Metanephros (tissue), 1 donor: ENCODE results near the gene PCDHA10. TPM values are rescaled to one million over a fixed set of nuclear protein-coding genes. Genes with fewer than 3 reads are reported as not detected.

Experiments
- total RNA-seq: library from RNA; depleted of rRNA; stranded (reverse); fragments of >200 nt; gene quantifications from one replicate; pipeline ENCODE4 v1.2.3, GENCODE V29; 2014

PCDHA10 gene
- total RNA-seq, 1 donor from 2014 or later = 1.2 TPM

Other genes with a start within 250 kb of the PCDHA10 start
- 81.6 TPM for gene CD14, start 222.7 kb upstream of the PCDHA10 start, total RNA-seq
- gene TMCO6, start 216.4 kb upstream of the PCDHA10 start, total RNA-seq = 14.7 TPM
- gene NDUFA2, start 208.3 kb upstream of the PCDHA10 start, total RNA-seq = 77.5 TPM
- 74.9 TPM for gene IK, start 208.1 kb upstream of the PCDHA10 start, total RNA-seq
- 17.6 TPM for gene WDR55, start 191.0 kb upstream of the PCDHA10 start, total RNA-seq
- 0.76 TPM for gene DND1, start 182.3 kb upstream of the PCDHA10 start, total RNA-seq
- 37.0 TPM for gene HARS1, start 164.5 kb upstream of the PCDHA10 start, total RNA-seq
- gene HARS2, start 164.4 kb upstream of the PCDHA10 start, total RNA-seq = 31.9 TPM
- 26.0 TPM for gene ZMAT2, start 155.4 kb upstream of the PCDHA10 start, total RNA-seq
- 0.12 TPM for gene PCDHA1, start 69.8 kb upstream of the PCDHA10 start, total RNA-seq
- gene PCDHA2, start 61.0 kb upstream of the PCDHA10 start, total RNA-seq = 0.47 TPM
- 0.64 TPM for gene PCDHA3, start 54.8 kb upstream of the PCDHA10 start, total RNA-seq
- 1.8 TPM for gene PCDHA4, start 48.8 kb upstream of the PCDHA10 start, total RNA-seq
- gene PCDHA5, start 34.3 kb upstream of the PCDHA10 start, total RNA-seq = 0.41 TPM
- 0.88 TPM for gene PCDHA6, start 27.9 kb upstream of the PCDHA10 start, total RNA-seq
- gene PCDHA7, start 21.6 kb upstream of the PCDHA10 start, total RNA-seq = 0.58 TPM
- 0.41 TPM for gene PCDHA8, start 14.7 kb upstream of the PCDHA10 start, total RNA-seq
- 0.58 TPM for gene PCDHA9, start 7.5 kb upstream of the PCDHA10 start, total RNA-seq
- 0.82 TPM for gene PCDHA11, start 13.1 kb downstream of the PCDHA10 start, total RNA-seq
- gene PCDHA12, start 19.4 kb downstream of the PCDHA10 start, total RNA-seq = 0.35 TPM
- gene PCDHA13, start 26.2 kb downstream of the PCDHA10 start, total RNA-seq = 0.88 TPM
- gene PCDHAC1, start 70.4 kb downstream of the PCDHA10 start, total RNA-seq = 1.2 TPM
- 5.8 TPM for gene PCDHAC2, start 110.6 kb downstream of the PCDHA10 start, total RNA-seq
- gene PCDHB1, start 195.5 kb downstream of the PCDHA10 start, total RNA-seq = 0.18 TPM
- 6.2 TPM for gene PCDHB2, start 238.7 kb downstream of the PCDHA10 start, total RNA-seq
- gene PCDHB3, start 244.6 kb downstream of the PCDHA10 start, total RNA-seq = 5.3 TPM